Measurements from ENCODE around the gene NUMBL.

DNA sequence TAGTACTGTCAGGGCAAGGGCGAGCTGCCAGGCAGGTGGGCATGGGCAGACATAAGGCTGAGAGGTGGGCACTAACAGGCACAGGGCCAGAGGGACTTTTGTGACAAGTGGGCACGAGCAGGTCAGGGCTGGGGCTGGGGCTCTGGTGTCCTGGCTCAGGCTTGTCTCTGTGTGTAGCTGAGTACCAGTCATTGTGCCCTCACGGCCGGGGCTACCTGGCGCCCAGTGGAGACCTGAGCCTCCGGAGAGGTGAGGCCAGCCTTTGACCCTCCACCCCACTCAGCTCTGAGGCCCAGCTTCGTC is 67.7 kb downstream of the NUMBL start:
- TF ChIP-seq RAD21 (IDR thresholded peaks at IDR 0.05; ENCODE audit: low read depth) (no peak), YY1 (IDR thresholded peaks at IDR 0.05; ENCODE audit: extremely low read depth, insufficient replicate concordance, low read depth, low read length) (no peak), EZH2phosphoT487 (IDR thresholded peaks at IDR 0.05; ENCODE audit: borderline replicate concordance) (no peak), EZH2 (IDR thresholded peaks at IDR 0.05) (no peak), POLR2AphosphoS5 (IDR thresholded peaks at IDR 0.05; ENCODE audit: low read depth, low read length) (no peak)
- TF ChIP-seq, protein P1, sequence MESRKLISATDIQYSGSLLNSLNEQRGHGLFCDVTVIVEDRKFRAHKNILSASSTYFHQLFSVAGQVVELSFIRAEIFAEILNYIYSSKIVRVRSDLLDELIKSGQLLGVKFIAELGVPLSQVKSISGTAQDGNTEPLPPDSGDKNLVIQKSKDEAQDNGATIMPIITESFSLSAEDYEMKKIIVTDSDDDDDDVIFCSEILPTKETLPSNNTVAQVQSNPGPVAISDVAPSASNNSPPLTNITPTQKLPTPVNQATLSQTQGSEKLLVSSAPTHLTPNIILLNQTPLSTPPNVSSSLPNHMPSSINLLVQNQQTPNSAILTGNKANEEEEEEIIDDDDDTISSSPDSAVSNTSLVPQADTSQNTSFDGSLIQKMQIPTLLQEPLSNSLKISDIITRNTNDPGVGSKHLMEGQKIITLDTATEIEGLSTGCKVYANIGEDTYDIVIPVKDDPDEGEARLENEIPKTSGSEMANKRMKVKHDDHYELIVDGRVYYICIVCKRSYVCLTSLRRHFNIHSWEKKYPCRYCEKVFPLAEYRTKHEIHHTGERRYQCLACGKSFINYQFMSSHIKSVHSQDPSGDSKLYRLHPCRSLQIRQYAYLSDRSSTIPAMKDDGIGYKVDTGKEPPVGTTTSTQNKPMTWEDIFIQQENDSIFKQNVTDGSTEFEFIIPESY (IDR thresholded peaks at IDR 0.05; ENCODE audit: extremely low read depth, insufficient replicate concordance, low read length): no peak
- TF ChIP-seq, protein P2, sequence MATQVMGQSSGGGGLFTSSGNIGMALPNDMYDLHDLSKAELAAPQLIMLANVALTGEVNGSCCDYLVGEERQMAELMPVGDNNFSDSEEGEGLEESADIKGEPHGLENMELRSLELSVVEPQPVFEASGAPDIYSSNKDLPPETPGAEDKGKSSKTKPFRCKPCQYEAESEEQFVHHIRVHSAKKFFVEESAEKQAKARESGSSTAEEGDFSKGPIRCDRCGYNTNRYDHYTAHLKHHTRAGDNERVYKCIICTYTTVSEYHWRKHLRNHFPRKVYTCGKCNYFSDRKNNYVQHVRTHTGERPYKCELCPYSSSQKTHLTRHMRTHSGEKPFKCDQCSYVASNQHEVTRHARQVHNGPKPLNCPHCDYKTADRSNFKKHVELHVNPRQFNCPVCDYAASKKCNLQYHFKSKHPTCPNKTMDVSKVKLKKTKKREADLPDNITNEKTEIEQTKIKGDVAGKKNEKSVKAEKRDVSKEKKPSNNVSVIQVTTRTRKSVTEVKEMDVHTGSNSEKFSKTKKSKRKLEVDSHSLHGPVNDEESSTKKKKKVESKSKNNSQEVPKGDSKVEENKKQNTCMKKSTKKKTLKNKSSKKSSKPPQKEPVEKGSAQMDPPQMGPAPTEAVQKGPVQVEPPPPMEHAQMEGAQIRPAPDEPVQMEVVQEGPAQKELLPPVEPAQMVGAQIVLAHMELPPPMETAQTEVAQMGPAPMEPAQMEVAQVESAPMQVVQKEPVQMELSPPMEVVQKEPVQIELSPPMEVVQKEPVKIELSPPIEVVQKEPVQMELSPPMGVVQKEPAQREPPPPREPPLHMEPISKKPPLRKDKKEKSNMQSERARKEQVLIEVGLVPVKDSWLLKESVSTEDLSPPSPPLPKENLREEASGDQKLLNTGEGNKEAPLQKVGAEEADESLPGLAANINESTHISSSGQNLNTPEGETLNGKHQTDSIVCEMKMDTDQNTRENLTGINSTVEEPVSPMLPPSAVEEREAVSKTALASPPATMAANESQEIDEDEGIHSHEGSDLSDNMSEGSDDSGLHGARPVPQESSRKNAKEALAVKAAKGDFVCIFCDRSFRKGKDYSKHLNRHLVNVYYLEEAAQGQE (IDR thresholded peaks at IDR 0.05; ENCODE audit: low read depth): no peak

All from HCT116 (cell line).